Right lobe of liver (tissue), 6 donors: ENCODE data around the gene CTXND2. TPM values are rescaled to one million over a fixed set of nuclear protein-coding genes. Genes with fewer than 3 reads are reported as not detected.
"Not testable (repeated sequence)": the region's sequence is repeated elsewhere in the genome, so short reads cannot be mapped to it uniquely, and the experiment has no call there.

ENCODE experiments used
- ATAC-seq, 4 donors: fragments of 200-7000 bp; cut with Tn5 transposase; one replicate each; pipeline ENCODE4 v1.9.1; 2020; ENCODE audit warnings: mild to moderate bottlenecking in 4 of 4, moderate library complexity in 4 of 4
- DNase-seq, 3 donors: peaks; one replicate each; pipeline ENCODE4 v3.0.0-alpha.2; 2020
- H3K27ac ChIP-seq, 3 donors: fragments of 200-600 bp; one replicate each; pipeline ENCODE4 v1.8.0; 2022
- H3K27me3 ChIP-seq, 2 donors: fragments of 200-600 bp; one replicate each; pipeline ENCODE4 v1.8.0; 2022
- H3K36me3 ChIP-seq, 4 donors: fragments of 200-600 bp; sonication (generic) in 1 of 4; one replicate each; pipeline versions ENCODE4 v1.5.1 to v1.8.0; 2017 to 2022; ENCODE audit warnings: control low read depth in 1 of 4
- H3K4me1 ChIP-seq, 4 donors: fragments of 200-600 bp; sonication (generic) in 1 of 4; one replicate each; pipeline versions ENCODE4 v1.5.1 to v1.8.0; 2017 to 2022; ENCODE audit warnings: control low read depth in 1 of 4
- H3K4me3 ChIP-seq, 3 donors: fragments of 200-600 bp; one replicate each; pipeline ENCODE4 v1.8.0; 2022
- H3K9me3 ChIP-seq, 4 donors: fragments of 200-600 bp; sonication (generic) in 1 of 4; one replicate each; pipeline versions ENCODE4 v1.5.1 to v1.8.0; 2017 to 2022; ENCODE audit warnings: control low read depth in 1 of 4
- POLR2A ChIP-seq: fragments of 450-650 bp; IDR thresholded peaks from one replicate; pipeline ENCODE4 v1.6.1; 2017; ENCODE audit warnings: antibody characterized with exemption, mild to moderate bottlenecking
- WGBS: methylation state at CpG from one replicate; pipeline ENCODE4 v1.1.6; 2018; ENCODE audit warnings: low coverage, low lambda C conversion rate; ENCODE audit not compliant: insufficient coverage; ENCODE audit errors: missing lambda C conversion rate; 5-methylcytosine and 5-hydroxymethylcytosine counted together
- intact Hi-C, 2 donors: fragments of 100-400 bp; cut with DNase I; formaldehyde crosslinking; loops; one replicate each; pipeline versions ENCODE4 v1.11.2 to v1.14.1; 2022
- total RNA-seq, 6 experiments: library from RNA; depleted of rRNA in 2 of 6; stranded (reverse); fragments of >200 nt in 2 of 6; fragmentation: NEBNext Ultra II Directional in 3 of 6; extraction: Animal tissue kit (Norgen Biotek cat#: 25700) in 3 of 6; gene quantifications; one replicate each; pipeline versions ENCODE4 v1.1.0 to v1.2.4, GENCODE V29; 2016 to 2023
- TF ChIP-seq, protein P1 (sequence below), 4 donors: fragments of 200-600 bp in 3 of 4; fragments of 450-650 bp in 1 of 4; IDR thresholded peaks; one replicate each; pipeline versions ENCODE4 v1.5.1 to v1.8.0; 2016 to 2022; ENCODE audit warnings: antibody characterized with exemption in 4 of 4, mild to moderate bottlenecking in 2 of 4
- donor health status: DM: no; HTN: yes; CAD: no.
- donor health status: DM: no; HTN: no; CAD: no.
- donor health status: DM: no; HTN: no; CAD: no.
- donor health status: DM: no; HTN: yes; CAD: no.
- donor health status: DM: no; HTN: yes; CAD: no.

The CTXND2 gene
- total RNA-seq, 6 experiments from 2014 or later: not detected

DNA sequence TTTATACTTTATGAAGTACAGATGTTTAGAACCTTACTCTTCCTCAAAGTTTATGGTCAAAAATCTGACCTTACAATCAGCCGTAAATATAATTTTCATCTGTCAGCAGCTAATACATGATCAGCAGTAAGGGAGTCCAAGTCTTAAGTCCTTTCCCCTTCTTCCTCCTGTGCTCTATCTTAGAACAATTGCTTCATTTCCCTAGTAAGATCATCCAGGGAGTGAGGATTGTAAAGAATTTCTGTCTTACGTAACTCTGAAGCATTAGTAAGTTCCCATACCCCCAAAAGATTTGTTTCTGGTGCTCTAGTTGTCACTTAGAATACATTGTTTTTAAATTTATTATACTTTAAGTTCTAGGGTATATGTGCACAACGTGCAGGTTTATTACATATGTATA lies 41.4 kb downstream of the CTXND2 start:
- Histone ChIP-seq H3K9me3 (no peaks in the 10 kb centered on the region), H3K27ac (no peak overlapping the region), H3K4me3 (no peak overlapping the region), H3K4me1 (peaks cover 0 to 8% (median 3%) of the 10 kb centered on the region in 4 donors), H3K36me3 (peaks cover 0 to 49% (median 13%) of the 10 kb centered on the region in 4 donors), H3K27me3 (no peaks in the 10 kb centered on the region)
- 82% methylated on average over 3 of the region's 3 CpGs for WGBS
- intact Hi-C loops: loop anchor here in 1 of 2 donors (10.0 kb wide), 1 partner anchor 67 kb away; no protein-coding TSS in a partner anchor
- TF ChIP-seq, protein P1, sequence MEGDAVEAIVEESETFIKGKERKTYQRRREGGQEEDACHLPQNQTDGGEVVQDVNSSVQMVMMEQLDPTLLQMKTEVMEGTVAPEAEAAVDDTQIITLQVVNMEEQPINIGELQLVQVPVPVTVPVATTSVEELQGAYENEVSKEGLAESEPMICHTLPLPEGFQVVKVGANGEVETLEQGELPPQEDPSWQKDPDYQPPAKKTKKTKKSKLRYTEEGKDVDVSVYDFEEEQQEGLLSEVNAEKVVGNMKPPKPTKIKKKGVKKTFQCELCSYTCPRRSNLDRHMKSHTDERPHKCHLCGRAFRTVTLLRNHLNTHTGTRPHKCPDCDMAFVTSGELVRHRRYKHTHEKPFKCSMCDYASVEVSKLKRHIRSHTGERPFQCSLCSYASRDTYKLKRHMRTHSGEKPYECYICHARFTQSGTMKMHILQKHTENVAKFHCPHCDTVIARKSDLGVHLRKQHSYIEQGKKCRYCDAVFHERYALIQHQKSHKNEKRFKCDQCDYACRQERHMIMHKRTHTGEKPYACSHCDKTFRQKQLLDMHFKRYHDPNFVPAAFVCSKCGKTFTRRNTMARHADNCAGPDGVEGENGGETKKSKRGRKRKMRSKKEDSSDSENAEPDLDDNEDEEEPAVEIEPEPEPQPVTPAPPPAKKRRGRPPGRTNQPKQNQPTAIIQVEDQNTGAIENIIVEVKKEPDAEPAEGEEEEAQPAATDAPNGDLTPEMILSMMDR (IDR thresholded peaks at IDR 0.05): no peak
- no peak for TF ChIP-seq POLR2A
- DNase-seq (no peak), ATAC-seq (no peak)

DNA sequence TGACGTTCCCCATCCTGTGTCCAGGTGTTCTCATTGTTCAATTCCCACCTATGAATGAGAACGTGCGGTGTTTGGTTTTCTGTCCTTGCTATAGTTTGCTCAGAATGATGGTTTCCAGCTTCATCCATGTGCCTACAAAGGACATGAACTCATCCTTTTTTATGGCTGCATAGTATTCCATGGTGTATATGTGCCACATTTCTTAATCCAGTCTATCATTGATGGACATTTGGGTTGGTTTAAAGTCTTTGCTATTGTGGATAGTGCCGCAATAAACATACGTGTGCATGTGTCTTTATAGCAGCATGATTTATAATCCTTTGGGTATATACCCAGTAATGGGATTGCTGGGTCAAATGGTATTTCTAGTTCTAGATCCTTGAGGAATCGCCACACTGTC lies 41.8 kb downstream of the CTXND2 start:
- WGBS: 95% methylated on average over 6 of the region's 6 CpGs
- H3K27ac ChIP-seq, H3K4me1 ChIP-seq, H3K4me3 ChIP-seq, H3K27me3 ChIP-seq, H3K9me3 ChIP-seq, DNase-seq, ATAC-seq: not testable (repeated sequence)
- intact Hi-C loops: loop anchor here in 1 of 2 donors (10.0 kb wide), 1 partner anchor 66 kb away; no protein-coding TSS in a partner anchor
- H3K36me3 ChIP-seq: peaks cover 0 to 49% (median 13%) of the 10 kb centered on the region in 4 donors

DNA sequence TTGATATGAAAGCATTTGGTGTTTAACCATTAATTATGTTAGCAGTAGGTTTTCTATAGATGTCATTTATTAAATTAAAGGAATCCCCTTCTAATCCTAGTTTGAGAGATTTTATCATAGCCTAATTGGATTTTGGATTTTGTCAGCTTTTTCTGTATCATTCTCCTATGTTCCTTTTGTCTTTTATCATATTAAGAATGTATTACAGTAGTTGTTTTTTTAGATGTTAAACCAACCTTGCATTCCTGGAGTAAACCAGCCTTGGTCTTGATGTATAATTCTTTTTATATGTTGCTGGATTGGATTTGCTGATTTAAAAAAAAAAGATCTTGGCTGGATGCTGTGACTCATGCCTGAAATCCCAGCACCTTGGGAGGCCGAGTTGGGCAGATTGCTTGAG lies 44.8 kb downstream of the CTXND2 start:
- no peak for ATAC-seq
- Histone ChIP-seq H3K4me1 (peaks cover 0 to 7% (median 0%) of the 10 kb centered on the region in 4 donors), H3K27me3 (no peaks in the 10 kb centered on the region), H3K27ac (no peak overlapping the region), H3K9me3 (no peaks in the 10 kb centered on the region), H3K4me3 (no peak overlapping the region), H3K36me3 (peaks cover 0 to 62% (median 17%) of the 10 kb centered on the region in 4 donors)
- 100% methylated on average over 1 of the region's 1 CpG for WGBS
- no peak for TF ChIP-seq POLR2A
- TF ChIP-seq, protein P1 (IDR thresholded peaks at IDR 0.05): no peak
- DNase-seq: no peak
- intact Hi-C loops: loop anchor here in 1 of 2 donors (10.0 kb wide), 1 partner anchor 53 kb away; the partner anchor contains the start of gene ANXA9

DNA sequence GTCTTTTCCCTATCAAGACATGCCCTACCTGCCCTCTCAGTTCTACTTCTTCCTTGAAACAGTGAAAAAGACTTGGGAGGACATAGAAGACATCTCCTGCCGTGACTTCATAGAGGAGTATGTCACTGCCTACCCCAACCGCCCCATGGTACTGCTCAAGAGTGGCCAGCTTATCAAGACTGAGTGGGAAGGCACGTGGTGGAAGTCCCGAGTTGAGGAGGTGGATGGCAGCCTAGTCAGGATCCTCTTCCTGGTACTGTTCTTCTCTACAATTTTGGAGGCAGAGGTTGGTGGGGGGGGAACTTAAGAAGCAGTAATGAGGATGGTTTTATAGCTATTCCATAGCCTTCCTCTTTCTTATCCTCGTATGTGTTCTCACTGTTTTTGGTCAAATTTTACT lies 57.9 kb downstream of the CTXND2 start:
- ATAC-seq (no peak), DNase-seq (no peak)
- no peak for TF ChIP-seq POLR2A
- TF ChIP-seq, protein P1 (IDR thresholded peaks at IDR 0.05): no peak
- H3K27me3 ChIP-seq: no peaks in the 10 kb centered on the region
- WGBS: 74% methylated on average over 5 of the region's 5 CpGs
- no peak overlapping the region for H3K4me3 ChIP-seq
- H3K4me1 ChIP-seq: no peaks in the 10 kb centered on the region
- H3K27ac ChIP-seq: no peak overlapping the region
- peaks cover 0 to 99% (median 51%) of the 10 kb centered on the region in 4 donors for H3K36me3 ChIP-seq
- no peaks in the 10 kb centered on the region for H3K9me3 ChIP-seq
- intact Hi-C loops: no loop called here

DNA sequence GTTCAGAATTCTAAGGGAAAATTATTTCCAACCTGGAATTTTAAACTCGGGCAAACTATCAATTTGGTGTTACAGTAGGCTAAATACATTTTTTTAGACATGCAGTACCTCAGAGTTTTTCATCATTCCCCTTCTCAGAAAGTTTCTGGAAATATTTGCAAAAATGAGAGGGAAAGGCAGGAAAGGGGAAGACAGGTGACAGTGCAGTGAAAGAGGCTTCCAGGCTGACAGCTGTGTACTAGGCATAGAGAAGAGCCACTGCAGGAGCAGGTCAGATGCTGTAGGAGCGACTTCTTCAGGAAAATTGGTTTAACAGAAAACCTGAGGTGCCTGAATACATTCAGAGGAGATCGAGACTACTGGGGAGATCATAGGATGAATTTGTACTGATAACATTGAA lies 67.8 kb downstream of the CTXND2 start:
- WGBS: 89% methylated on average over 3 of the region's 3 CpGs
- no peak overlapping the region for H3K4me3 ChIP-seq
- no peak overlapping the region for H3K27ac ChIP-seq
- ATAC-seq (no peak), DNase-seq (no peak)
- no peaks in the 10 kb centered on the region for H3K9me3 ChIP-seq
- H3K4me1 ChIP-seq: no peaks in the 10 kb centered on the region
- peaks cover 0 to 57% (median 21%) of the 10 kb centered on the region in 4 donors for H3K36me3 ChIP-seq
- TF ChIP-seq, protein P1 (IDR thresholded peaks at IDR 0.05): no peak
- TF ChIP-seq POLR2A: no peak
- intact Hi-C loops: no loop called here
- H3K27me3 ChIP-seq: no peaks in the 10 kb centered on the region
